ENCODE data around the gene RNF224.

The RNF224 gene

DNA sequence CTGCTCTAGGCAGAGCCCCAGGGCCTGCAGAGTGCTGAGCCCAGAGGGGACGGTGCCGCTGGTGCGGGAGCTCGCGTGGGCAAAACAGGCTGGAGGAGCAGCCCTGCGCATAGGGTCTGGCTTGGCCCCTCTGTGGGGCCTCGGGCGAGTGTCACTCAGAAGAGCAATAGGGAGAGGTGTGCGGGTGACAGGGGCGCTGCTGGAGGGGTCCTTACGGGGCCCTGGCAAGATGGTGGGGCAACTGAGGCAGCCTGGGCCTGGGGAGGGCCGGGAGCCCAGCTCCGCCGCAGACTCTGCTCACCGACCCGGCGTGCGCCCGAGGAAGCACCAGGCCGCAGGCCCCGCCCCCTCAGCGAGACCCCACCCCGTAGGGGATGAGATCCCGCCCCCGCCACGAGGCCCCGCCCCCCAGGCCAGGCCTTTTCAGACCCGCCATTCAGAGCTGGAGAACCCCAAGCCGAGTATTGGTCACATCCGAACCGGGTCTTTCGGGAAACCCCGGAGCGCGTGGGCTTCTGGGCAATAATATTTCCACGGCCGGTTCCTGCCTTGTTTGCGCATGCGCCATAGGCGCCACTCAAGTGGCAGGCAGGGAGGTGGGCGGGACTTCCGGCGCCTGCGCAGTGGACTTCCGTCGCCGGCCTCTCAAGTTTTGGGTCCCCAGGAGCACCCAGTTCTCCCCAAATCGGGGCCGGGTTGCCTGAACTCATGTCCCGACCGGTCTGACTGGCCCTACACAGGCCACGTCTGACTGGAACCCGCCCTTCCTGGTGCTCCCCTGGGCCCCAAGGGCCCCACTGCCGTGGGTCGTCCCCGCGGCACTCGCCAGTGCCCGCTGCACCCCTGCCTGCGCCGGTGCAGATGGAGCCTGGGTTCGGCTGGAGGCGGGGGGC lies 4.0 kb upstream of the RNF224 start:
- peak overlapping the region; percentile 87 for H3K4me3 ChIP-seq (ENCODE audit: low read depth, low read length)
- ChIA-PET CTCF (interaction anchor here (1.0 to 6.6 kb wide), 9 partner anchors 13 to 176 kb away, joined by 3 to 139 read pairs (median 4); partner anchors contain the start of genes ANAPC2, NPDC1, SAPCD2 and SSNA1), POLR2A (interaction anchor here (0.6 to 3.1 kb wide), 13 partner anchors 8 to 108 kb away, joined by 3 to 19 read pairs (median 3); partner anchors contain the start of genes DPP7, NDOR1, TMEM203 and TUBB4B)
- TF ChIP-seq CTCF (IDR thresholded peaks at IDR 0.05; ENCODE audit: insufficient read depth, low read length, missing control alignments): no peak
- DNase-seq (ENCODE audit: low read depth, low spot score): peak; percentile 80

DNA sequence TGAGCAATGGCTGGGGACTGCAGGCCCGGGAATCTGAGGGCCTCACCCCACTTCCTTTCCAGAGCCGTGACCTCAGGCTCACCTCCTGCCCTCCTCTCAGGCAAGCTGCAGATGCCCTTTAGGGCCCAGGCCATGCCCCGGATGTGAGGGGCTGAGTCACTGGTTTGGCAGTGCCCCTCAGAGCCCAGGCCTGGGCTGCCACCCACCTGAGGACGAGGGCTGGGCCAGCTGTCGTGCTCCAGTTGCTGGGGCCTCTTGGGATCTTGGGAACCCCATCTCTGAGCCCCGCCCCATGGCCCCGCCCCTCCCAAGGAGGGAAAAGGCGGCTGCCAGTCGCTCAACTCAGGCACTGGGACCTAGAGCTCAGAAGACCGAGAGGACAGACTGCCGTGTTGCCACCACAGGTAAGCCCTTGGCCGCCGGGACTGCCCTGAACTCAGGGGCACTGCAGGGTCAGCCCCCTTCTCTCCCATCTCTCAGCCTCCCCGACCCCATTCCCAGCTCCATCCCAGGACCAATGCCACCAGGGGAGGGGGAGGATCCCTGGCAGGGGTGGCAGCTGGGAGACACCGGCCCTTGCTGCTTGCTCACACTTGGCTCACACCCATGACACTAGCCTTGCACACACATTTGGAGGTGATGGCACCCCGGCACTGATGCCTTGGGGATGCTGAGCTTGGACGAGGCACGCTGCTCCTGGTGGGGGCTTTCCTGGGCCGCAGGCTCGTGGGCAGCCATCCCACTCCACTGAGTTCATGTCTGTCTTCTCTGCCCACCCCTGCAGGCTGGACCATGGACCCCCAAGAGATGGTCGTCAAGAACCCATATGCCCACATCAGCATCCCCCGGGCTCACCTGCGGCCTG lies 2.2 kb upstream of the RNF224 start, which contains the start of gene CYSRT1:
CYSRT1 (plus strand) TSS at position 345 of the 865 bp plus-strand sequence; CDS start at position 793, 448 bp downstream.
- TF ChIP-seq CTCF (IDR thresholded peaks at IDR 0.05; ENCODE audit: insufficient read depth, low read length, missing control alignments): no peak
- DNase-seq (ENCODE audit: low read depth, low spot score): no peak
- ChIA-PET CTCF (interaction anchor here (0.7 to 6.6 kb wide), 7 partner anchors 9 to 198 kb away, joined by 3 to 139 read pairs (median 7); partner anchors contain the start of genes EXD3, NPDC1 and TUBB4B), POLR2A (no interaction called here)
- peak within 1 kb of the TSS; percentile 87 for H3K4me3 ChIP-seq (ENCODE audit: low read depth, low read length)

GRCh38 chr9:137225699-137226331 lies 1.5 kb upstream of the RNF224 start:
- ChIA-PET POLR2A (interaction anchor here (2.5 kb wide), 1 partner anchor 15 kb away, joined by 14 read pairs; the partner anchor contains the start of gene TUBB4B), CTCF (interaction anchor here (0.7 to 6.6 kb wide), 15 partner anchors 10 to 197 kb away, joined by 3 to 139 read pairs (median 5); partner anchors contain the start of genes EXD3, NPDC1, SAPCD2 and TUBB4B)
- DNase-seq (ENCODE audit: low read depth, low spot score): no peak
- no peak overlapping the region for H3K4me3 ChIP-seq (ENCODE audit: low read depth, low read length)
- no peak for TF ChIP-seq CTCF (IDR thresholded peaks at IDR 0.05; ENCODE audit: insufficient read depth, low read length, missing control alignments)

DNA sequence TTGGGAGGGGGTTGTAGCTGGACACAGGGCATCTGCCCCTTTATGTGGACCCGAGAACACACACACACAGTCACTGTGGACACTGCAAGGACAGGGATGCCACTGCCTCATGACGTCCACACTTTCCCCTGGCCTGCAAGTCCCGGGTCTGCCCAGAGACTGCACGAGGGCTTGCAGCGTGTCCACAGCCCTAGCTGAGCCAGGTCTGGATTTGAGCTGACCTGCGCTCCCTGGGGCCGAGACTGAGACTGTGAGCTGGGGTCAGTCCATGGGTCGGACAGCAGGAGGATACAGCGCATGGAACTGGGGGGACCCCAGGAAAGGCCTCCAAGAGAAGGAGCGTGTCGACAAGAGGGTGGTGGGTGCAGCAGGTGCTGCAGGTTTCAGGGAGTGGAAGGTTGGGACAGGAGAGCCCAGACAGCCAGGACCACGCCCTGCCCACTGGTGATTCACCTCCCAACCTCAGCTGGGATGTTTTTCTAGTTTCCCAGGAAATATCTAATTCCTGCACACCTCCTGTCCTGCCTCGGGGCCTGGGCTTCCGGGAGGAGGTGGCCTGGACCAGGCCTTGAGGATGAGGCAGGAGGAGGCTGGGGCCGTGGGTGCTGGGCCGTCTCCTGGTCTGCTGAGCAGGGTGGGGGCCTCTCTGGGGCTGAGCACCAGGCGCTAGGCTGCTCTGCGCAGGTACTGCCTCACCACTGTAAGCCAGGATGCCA lies 806 bp upstream of the RNF224 start:
- POLR2A ChIA-PET: interaction anchor here (1.1 to 2.5 kb wide), 3 partner anchors 14 to 38 kb away, joined by 4 to 14 read pairs (median 5); partner anchors contain the start of genes ANAPC2, SSNA1 and TUBB4B

More for the DNA sequence above, 806 bp upstream of the RNF224 start:
- no peak for TF ChIP-seq CTCF (IDR thresholded peaks at IDR 0.05; ENCODE audit: insufficient read depth, low read length, missing control alignments)
- no peak for DNase-seq (ENCODE audit: low read depth, low spot score)
- CTCF ChIA-PET: interaction anchor here (0.7 to 6.6 kb wide), 22 partner anchors 11 to 197 kb away, joined by 3 to 139 read pairs (median 5); partner anchors contain the start of genes ANAPC2, EXD3, NPDC1 and SAPCD2
- H3K4me3 ChIP-seq (ENCODE audit: low read depth, low read length): no peak overlapping the region
